Prostate gland (tissue), 2 donors: ENCODE results near the gene OR52B2.

Source experiments
- CTCF ChIP-seq, 4 experiments: fragments of 200-600 bp in 2 of 4; fragments of 450-650 bp in 2 of 4; sonication (generic) in 2 of 4; IDR thresholded peaks; 1 replicate in 3 of 4; 2 replicates in 1 of 4; pipeline ENCODE4 v1.5.1; 2016 to 2019; ENCODE audit warnings: antibody characterized with exemption in 4 of 4, mild to moderate bottlenecking in 2 of 4, moderate library complexity in 2 of 4
- POLR2A ChIP-seq: fragments of 450-650 bp; IDR thresholded peaks from one replicate; pipeline ENCODE4 v1.6.1; 2016; ENCODE audit warnings: antibody characterized with exemption, mild to moderate bottlenecking

GRCh38 chr11:6129011-6129410 lies 41.1 kb downstream of the OR52B2 start:
- TF ChIP-seq CTCF (IDR thresholded peaks at IDR 0.05), result no peak
- TF ChIP-seq POLR2A, result no peak
